GM12878 (cell line): ENCODE results near the gene GALNT18. TPM values are rescaled to one million over a fixed set of nuclear protein-coding genes. Genes with fewer than 3 reads are reported as not detected.

ENCODE experiments used
- ATAC-seq: fragments of 200-7000 bp; cut with Tn5 transposase; 3 replicates; pipeline ENCODE4 v1.9.1; 2020; ENCODE audit warnings: mild to moderate bottlenecking, moderate library complexity
- BruUV-seq: library from RNA; stranded (reverse); fragments of 400-500 nt; replicated peaks from 2 replicates; lab custom pipeline; 2021; lab: Mats Ljungman, UMichigan
- CTCF ChIA-PET: fragments of 300-600 bp; sonication (Branson Sonifier 250); formaldehyde crosslinking; extraction: SDS; loops from one replicate; lab custom pipeline; 2021; ENCODE audit warnings: inconsistent platforms; lab: Yijun Ruan, JAX
- POLR2A ChIA-PET: fragments of 350-600 bp; formaldehyde crosslinking; extraction: SDS; loops from one replicate; lab custom pipeline; 2021; ENCODE audit warnings: inconsistent platforms; lab: Charles Lee
- RAD21 ChIA-PET: fragments of 300-600 bp; sonication (Branson Sonifier 250); formaldehyde crosslinking; loops from one replicate; lab custom pipeline; 2023; ENCODE audit warnings: antibody characterized with exemption; ENCODE audit not compliant: unreplicated experiment; lab: Charles Lee
- SMC1A ChIA-PET: fragments of 300-600 bp; sonication (Branson Sonifier 250); formaldehyde crosslinking; loops from one replicate; lab custom pipeline; 2023; ENCODE audit not compliant: unreplicated experiment, uncharacterized antibody; lab: Charles Lee
- DNase-seq: peaks from one replicate; pipeline ENCODE4 v3.0.0-alpha.2; 2011; ENCODE audit warnings: low read depth, low spot score
- FAIRE-seq: peaks from 3 replicates; lab custom pipeline; 2011; peaks lifted over from hg19 to GRCh38; lab: Jason Lieb, UNC
- H2AFZ ChIP-seq: 2 replicates; pipeline ENCODE4 v1.6.0; 2011; ENCODE audit warnings: low read depth, low read length, control low read depth; ENCODE audit not compliant: control insufficient read depth
- H3K27ac ChIP-seq: 2 replicates; pipeline ENCODE4 v1.5.1; 2011; ENCODE audit warnings: control low read depth; ENCODE audit not compliant: control insufficient read depth, insufficient read depth
- H3K27me3 ChIP-seq, 2 experiments: replicated peaks in 1 of 2; 2 replicates each; pipeline versions ENCODE4 v1.6.0 to v1.6.1; 2011; ENCODE audit warnings: low read length in 1 of 2; ENCODE audit not compliant: control insufficient read depth in 2 of 2, insufficient read depth in 2 of 2
- H3K36me3 ChIP-seq, 2 experiments: 2 replicates each; pipeline ENCODE4 v1.5.1; 2011; ENCODE audit warnings: low read length in 1 of 2; ENCODE audit not compliant: control insufficient read depth in 2 of 2, insufficient read depth in 2 of 2
- H3K4me1 ChIP-seq: 2 replicates; pipeline ENCODE4 v1.6.1; 2011; ENCODE audit warnings: mild to moderate bottlenecking, low read length, moderate library complexity, mixed read lengths; ENCODE audit not compliant: control insufficient read depth, insufficient read depth
- H3K4me2 ChIP-seq: 2 replicates; pipeline ENCODE4 v1.6.0; 2011; ENCODE audit warnings: control low read depth; ENCODE audit not compliant: control insufficient read depth, insufficient read depth
- H3K4me3 ChIP-seq: fragments of 200-600 bp; sonication (generic); 2 replicates; pipeline ENCODE4 v1.5.1; 2016
- H3K79me2 ChIP-seq: 2 replicates; pipeline ENCODE4 v1.6.0; 2011; ENCODE audit warnings: low read length; ENCODE audit not compliant: control insufficient read depth, insufficient read depth
- H3K9ac ChIP-seq: 2 replicates; pipeline ENCODE4 v1.8.0; 2011; ENCODE audit warnings: low read length, control low read depth, mixed read lengths; ENCODE audit not compliant: control insufficient read depth, insufficient read depth
- H3K9me3 ChIP-seq: replicated peaks from 3 replicates; pipeline ENCODE4 v1.5.1; 2011; ENCODE audit warnings: mild to moderate bottlenecking, low read length; ENCODE audit not compliant: control insufficient read depth, insufficient read depth
- H4K20me1 ChIP-seq: 2 replicates; pipeline ENCODE4 v1.6.0; 2011; ENCODE audit not compliant: control insufficient read depth, insufficient read depth
- CBX5 ChIP-seq: sonication (generic); IDR thresholded peaks from 2 replicates; pipeline ENCODE4 v1.6.1; 2016; ENCODE audit warnings: low read depth, moderate library complexity, mild to moderate bottlenecking, inconsistent platforms
- KLF5 ChIP-seq: fragments of 450-650 bp; IDR thresholded peaks from 2 replicates; pipeline ENCODE4 v1.6.1; 2014; ENCODE audit warnings: mild to moderate bottlenecking; ENCODE audit not compliant: partially characterized antibody
- NR2F1 ChIP-seq: fragments of 450-650 bp; conservative IDR thresholded peaks from 2 replicates; pipeline ENCODE4 v1.6.1; 2017; ENCODE audit warnings: mild to moderate bottlenecking
- NRF1 ChIP-seq: conservative IDR thresholded peaks from 2 replicates; pipeline ENCODE4 v1.6.1; 2011; ENCODE audit warnings: mild to moderate bottlenecking, low read depth, low read length, improper control_type of control experiment
- RAD21 ChIP-seq: IDR thresholded peaks from 2 replicates; pipeline ENCODE4 v1.6.1; 2011; ENCODE audit warnings: mild to moderate bottlenecking, low read depth, low read length, moderate library complexity; ENCODE audit not compliant: insufficient read depth
- RAD51 ChIP-seq: fragments of 450-650 bp; IDR thresholded peaks from 2 replicates; pipeline ENCODE4 v1.6.1; 2016; ENCODE audit warnings: moderate library complexity, mild to moderate bottlenecking, inconsistent platforms
- RB1 ChIP-seq: fragments of 450-650 bp; formaldehyde crosslinking; IDR thresholded peaks from 2 replicates; pipeline ENCODE4 v1.6.1; 2017; ENCODE audit warnings: mild to moderate bottlenecking, borderline replicate concordance
- USF1 ChIP-seq: IDR thresholded peaks from 2 replicates; pipeline ENCODE4 v1.6.1; 2011; ENCODE audit warnings: borderline replicate concordance, low read depth, mild to moderate bottlenecking, moderate library complexity, mixed read lengths, low read length; ENCODE audit not compliant: insufficient read depth; ENCODE audit errors: extremely low read length
- USF2 ChIP-seq: IDR thresholded peaks from 2 replicates; pipeline ENCODE4 v1.6.1; 2011; ENCODE audit warnings: low read depth, low read length, improper control_type of control experiment, borderline replicate concordance
- WGBS: methylation state at CpG from one replicate; pipeline ENCODE4 v1.1.6; 2016; ENCODE audit warnings: low lambda C conversion rate; ENCODE audit not compliant: insufficient replicate concordance, insufficient coverage; ENCODE audit errors: missing lambda C conversion rate; 5-methylcytosine and 5-hydroxymethylcytosine counted together
- in situ Hi-C: fragments of 300-500 bp; cut with MboI; formaldehyde crosslinking; loops from 9 replicates; pipeline ENCODE4 v1.14.3; 2018; ENCODE audit warnings: mixed read lengths
- intact Hi-C: fragments of 100-400 bp; cut with micrococcal nuclease; formaldehyde crosslinking; loops from one replicate; pipeline ENCODE4 v1.14.2; 2022; ENCODE audit not compliant: unreplicated experiment
- polyA plus RNA-seq, 11 experiments: library from polyadenylated mRNA; depleted of rRNA in 4 of 11; unstranded in 6 of 11; stranded (reverse) in 5 of 11; fragments of >200 nt; fragmentation: Nextera tagmentation in 4 of 11; fragmentation: Illumina TruSeq in 1 of 11; extraction: Ambion mirVana in 4 of 11; extraction: Trizol in 1 of 11; gene quantifications; 1 replicate in 1 of 11; 2 replicates in 10 of 11; pipeline versions ENCODE4 v1.2.1 to v1.2.3, GENCODE V29; 2011 to 2016; ENCODE audit warnings: inconsistent platforms in 2 of 11, missing spikeins in 2 of 11, low read depth in 1 of 11
- total RNA-seq, 4 experiments: library from RNA; depleted of rRNA in 3 of 4; stranded (reverse); fragments of >200 nt in 3 of 4; fragmentation: Illumina TruSeq in 1 of 4; extraction: Trizol in 1 of 4; gene quantifications; 2 replicates each; pipeline versions ENCODE4 v1.2.1 to v1.2.3, GENCODE V29; 2013 to 2021

The GALNT18 gene
- total and polyA plus RNA-seq, 10 of the 15 experiments (the other 5 are each of a cell fraction or from before 2014, with no cell fraction given): 1.2 to 14.2 (median 6.3) TPM

DNA sequence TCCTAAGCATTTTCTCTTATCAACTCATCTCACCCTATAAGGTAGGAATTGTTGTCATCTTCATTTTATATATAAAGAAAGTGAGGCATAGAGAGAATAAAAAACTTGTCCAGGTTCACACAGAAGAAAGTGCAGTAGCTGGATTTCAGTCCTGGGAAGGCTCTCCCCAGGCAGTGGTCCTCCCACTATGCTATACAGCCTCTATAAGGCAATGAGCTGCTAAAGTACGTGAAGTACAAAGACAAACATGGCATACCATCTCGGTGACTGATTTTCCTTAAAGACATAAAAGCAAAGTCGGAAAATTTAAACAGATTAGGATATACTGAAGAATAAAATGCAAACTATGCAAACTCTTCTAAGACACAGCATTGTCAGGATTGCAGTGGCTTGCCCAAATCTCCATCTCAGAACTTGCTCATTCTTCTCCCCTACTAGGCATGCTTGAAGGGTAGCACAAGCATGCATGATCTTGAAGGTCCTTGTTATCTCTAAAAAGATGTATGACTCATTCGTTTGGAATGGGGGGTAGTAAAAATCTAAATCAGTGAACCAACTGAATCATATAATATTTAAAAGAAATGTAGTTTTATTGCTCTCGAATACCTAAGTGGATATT lies 171.0 kb downstream of the GALNT18 start:
- Histone ChIP-seq H3K4me3 (no peak overlapping the region), H3K9me3 (no peaks in the 10 kb centered on the region), H4K20me1 (no peaks in the 10 kb centered on the region), H3K27me3 (no peaks in the 10 kb centered on the region), H2AFZ (no peak overlapping the region), H3K36me3 (peaks cover 2 to 3% of the 10 kb centered on the region in 2 experiments; a peak in 3 of 4 replicates), H3K9ac (no peak overlapping the region), H3K4me2 (no peak overlapping the region), H3K27ac (no peak overlapping the region), H3K4me1 (peaks cover 3% of the 10 kb centered on the region), H3K79me2 (peaks cover 1% of the 10 kb centered on the region; the same call in 1 of the 2 replicates)
- RAD21 ChIA-PET: no interaction called here
- no peak for DNase-seq
- POLR2A ChIA-PET: no interaction called here
- in situ Hi-C loops: no loop called here
- ATAC-seq: no peak
- no peak for TF ChIP-seq RAD51
- TF ChIP-seq KLF5: no peak
- no peak for TF ChIP-seq USF1
- TF ChIP-seq USF2: no peak
- TF ChIP-seq CBX5: no peak
- TF ChIP-seq RB1: no peak
- TF ChIP-seq NRF1: no peak
- no peak for TF ChIP-seq RAD21
- no peak for TF ChIP-seq NR2F1
- BruUV-seq: no TSS peak
- CTCF ChIA-PET: no interaction called here
- intact Hi-C loops: no loop called here
- no peak for FAIRE-seq
- SMC1A ChIA-PET: no interaction called here
- WGBS: 72% methylated on average over 5 of the region's 5 CpGs
